HG02885 (cell line): ENCODE measurements around the gene C8G.

Source experiments
- ATAC-seq: cut with Tn5 transposase; IDR thresholded peaks from one replicate; pipeline ENCODE4 v1.9.1; 2021; ENCODE audit warnings: mild to moderate bottlenecking; ENCODE audit not compliant: unreplicated experiment, poor library complexity

The C8G gene

DNA sequence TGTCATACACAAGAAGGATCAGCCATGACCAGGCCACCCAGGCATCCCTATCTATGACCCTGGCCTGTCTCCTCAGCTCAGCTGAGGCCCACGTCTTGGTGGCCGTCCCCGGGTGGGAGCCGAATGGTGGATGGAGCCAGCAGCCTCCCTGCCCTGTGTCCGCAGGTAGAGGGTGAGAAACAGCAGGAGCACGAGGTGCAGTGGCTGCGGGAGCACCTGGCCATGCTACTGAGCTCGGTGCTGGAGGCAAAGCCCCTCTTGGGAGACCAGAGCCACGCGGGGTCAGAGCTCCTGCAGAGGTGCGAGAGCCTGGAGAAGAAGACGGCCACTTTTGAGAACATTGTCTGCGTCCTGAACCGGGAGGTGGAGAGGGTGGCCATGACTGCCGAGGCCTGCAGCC lies 25.0 kb upstream of the C8G start:
- no peak for ATAC-seq

DNA sequence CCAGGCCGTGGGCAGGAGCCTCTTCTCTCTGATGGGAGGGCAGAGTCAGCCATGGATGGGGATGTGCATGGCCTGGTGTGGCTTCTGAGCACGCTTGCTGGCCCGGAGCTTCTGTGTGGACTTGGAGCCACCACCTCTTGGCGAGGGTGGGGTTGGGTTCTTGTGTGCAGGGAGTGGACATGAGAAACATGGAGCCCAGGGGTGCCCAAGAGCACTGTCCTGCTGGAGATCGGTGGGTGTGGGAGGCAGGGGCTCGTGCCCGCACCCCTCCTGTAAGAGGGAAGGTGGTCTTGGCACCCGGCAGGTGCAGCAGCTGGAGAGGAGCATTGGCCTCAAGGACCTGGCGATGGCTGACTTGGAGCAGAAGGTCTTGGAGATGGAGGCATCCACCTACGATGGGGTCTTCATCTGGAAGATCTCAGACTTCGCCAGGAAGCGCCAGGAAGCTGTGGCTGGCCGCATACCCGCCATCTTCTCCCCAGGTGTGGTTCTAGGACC lies 24.3 kb upstream of the C8G start:
- no peak for ATAC-seq

DNA sequence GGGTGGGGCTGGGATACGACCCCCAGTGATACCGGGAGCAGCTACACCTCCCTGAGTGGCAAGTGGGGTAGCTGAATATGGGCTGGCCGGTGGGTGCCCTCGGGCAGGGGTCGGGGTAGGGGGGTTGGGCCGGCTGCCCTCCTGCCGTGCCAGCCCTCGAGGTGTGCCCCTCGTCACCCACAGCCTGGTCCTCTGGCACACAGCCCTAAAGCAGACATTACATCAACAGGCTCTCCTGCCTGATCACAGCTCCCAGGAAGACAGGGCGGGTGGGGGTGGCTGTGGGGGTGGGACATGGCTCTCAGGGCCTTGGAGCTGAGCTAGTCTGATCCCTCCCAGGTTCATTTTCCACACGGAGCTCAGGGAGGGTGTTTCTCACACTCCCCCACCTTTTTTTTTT lies 23.7 kb upstream of the C8G start:
- no peak for ATAC-seq

- no peak for ATAC-seq
These were observed 23.3 kb upstream of the C8G start for GRCh38 chr9:136921718-136922117.

DNA sequence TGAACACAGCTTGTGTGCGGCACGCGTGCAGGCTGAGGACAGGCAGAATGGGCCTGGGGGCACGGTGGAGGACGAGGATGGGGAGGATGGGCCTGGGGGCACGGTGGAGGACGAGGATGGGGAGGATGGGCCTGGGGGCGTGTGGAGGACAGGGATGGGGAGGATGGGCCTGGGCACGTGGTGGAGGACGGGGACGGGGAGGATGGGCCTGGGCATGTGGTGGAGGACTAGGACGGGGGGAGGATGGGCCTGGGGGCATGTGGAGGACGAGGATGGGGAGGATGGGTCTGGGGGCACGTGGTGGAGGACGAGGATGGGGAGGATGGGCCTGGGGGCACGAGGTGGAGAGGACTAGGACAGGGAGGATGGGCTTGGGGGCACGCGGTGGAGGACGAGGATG lies 22.5 kb upstream of the C8G start:
- no peak for ATAC-seq

DNA sequence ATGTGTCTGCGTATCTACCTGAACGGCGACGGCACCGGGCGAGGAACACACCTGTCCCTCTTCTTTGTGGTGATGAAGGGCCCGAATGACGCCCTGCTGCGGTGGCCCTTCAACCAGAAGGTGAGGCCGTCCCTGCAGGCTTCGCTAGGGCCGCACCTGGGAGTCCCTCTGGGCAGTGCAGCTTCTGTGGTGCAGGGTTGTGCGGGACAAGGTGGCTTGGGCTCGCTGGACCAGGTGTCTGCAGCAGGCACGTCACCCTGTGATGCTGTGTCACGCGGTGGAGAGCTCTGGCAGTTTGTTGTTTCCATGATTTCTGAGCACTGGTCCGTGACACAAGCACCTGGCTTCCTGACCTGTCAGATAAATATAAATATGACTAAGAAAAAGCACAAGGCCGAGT lies 21.2 kb upstream of the C8G start:
- ATAC-seq = no peak

GRCh38 chr9:136925414-136926153 lies 19.5 kb upstream of the C8G start:
- no peak for ATAC-seq

DNA sequence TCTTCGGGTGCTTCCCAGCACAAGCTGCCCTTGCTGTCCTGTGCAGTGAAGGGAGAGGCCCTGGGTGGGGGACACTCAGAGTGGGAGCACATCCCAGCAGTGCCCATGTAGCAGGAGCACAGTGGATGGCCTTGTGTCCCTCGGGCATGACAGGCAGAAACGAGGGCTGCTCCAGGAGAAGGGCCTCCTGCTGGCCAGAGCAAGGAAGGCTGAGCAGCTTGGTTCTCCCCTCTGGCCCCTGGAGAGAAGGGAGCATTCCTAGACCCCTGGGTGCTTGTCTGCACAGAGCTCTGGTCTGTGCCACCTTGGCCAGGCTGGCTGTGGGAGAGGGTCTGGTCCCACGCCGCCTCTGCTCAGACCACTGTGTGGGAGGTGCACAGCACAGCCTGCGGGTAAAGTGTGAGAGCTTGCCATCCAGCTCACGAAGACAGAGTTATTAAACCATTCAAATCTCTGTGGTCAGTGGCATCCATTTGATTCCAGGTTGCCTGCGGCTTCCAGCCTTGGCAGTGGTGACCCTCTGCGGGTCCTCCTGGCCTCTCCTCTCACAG lies 18.8 kb upstream of the C8G start:
- ATAC-seq = no peak

- ATAC-seq = no peak
These were observed 18.3 kb upstream of the C8G start for GRCh38 chr9:136926749-136927148.

- ATAC-seq = no peak
These were observed 17.4 kb upstream of the C8G start for GRCh38 chr9:136927343-136928271.

DNA sequence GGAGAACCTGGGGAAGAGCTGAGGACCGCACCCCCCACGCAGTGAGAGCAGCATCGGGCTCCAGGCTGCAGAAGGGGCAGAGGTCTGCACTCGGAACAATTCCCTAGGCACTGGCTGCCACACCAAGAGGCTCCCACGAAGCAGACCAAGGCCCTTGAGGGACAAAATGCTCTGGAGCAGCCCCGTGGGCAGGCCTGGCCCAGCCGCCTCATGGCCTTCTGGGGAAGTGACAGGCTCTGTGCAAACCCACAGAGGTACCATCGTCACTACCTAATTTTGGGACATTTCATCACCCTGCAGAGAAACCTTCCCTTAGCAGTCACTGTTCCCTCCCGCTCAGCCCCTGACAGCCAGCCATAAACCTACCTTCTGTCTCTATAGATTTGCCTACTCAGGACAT lies 16.5 kb upstream of the C8G start:
- no peak for ATAC-seq

- ATAC-seq = no peak
These were observed 15.0 kb upstream of the C8G start for GRCh38 chr9:136930014-136930413.

- ATAC-seq = no peak
These were observed 13.4 kb upstream of the C8G start for GRCh38 chr9:136931611-136932130.

GRCh38 chr9:136934277-136934676 lies 10.8 kb upstream of the C8G start:
- ATAC-seq = no peak

GRCh38 chr9:136935651-136936050 lies 9.4 kb upstream of the C8G start:
- ATAC-seq = no peak

DNA sequence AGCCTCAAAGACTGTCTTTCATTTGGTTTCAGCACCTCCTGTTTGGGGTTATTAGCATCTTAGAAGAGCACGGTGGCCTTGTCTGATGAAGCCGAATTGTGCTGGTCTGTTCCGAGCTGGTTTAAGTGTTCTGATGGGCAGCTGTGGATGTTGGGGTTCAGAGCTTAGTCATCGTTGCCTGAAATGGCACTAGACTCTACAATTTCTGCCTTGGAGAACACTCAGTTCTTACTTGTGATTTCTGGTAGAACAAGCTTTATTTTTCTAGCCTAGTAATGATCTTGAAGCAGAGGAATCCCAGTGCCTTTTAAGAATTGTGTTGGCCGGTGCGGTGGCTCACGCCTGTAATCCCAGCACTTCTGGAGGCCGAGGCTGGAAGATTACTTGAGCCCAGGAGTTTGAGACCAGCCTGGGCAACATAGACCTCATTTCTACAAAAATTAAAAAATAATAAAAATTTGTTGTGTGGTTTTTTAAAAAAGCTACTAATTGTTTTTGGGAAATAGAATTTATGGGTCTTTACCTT lies 8.3 kb upstream of the C8G start:
- ATAC-seq = no peak

- ATAC-seq = no peak
These were observed 7.6 kb upstream of the C8G start for GRCh38 chr9:136937186-136938001.

GRCh38 chr9:136939431-136939995 lies 5.5 kb upstream of the C8G start:
- no peak for ATAC-seq

DNA sequence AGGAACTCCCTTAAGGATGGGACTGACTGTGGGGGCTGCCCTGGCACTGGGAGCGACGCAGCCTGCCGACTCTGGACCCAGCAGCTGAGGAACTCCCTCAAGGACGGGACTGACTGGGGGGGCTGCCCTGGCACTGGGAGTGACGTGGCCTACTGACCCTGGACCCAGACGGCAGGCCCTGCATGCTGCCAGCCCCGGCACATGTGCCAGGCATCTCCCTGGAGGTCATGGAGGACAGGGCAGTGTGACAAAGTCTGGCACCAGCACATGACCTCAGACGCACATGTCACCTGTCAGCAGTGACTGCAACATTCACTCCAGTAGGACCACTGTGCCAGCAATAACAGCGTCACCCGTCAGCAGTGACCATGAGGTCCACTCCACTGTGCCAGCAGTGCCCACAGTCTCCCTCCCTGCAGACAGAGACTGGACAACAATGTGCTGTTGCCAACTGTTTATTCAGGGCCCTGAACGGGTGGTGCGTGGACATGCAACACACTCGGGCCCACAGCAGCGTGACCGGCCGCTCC lies 5.0 kb upstream of the C8G start:
- no peak for ATAC-seq
